Measurements from ENCODE around the gene CLDN24. TPM values are rescaled to one million over a fixed set of nuclear protein-coding genes. Genes with fewer than 3 reads are reported as not detected.

The CLDN24 gene
- total RNA-seq, 1 experiment from 2014 or later = not detected

- H3K27me3 Mint-ChIP-seq (ENCODE audit: low read depth) = no peaks in the 10 kb centered on the region
- no peak for TF ChIP-seq FOXP1 (CRISPR knock-in tag; IDR thresholded peaks at IDR 0.05; ENCODE audit: borderline replicate concordance)
- TF ChIP-seq AFF4 (CRISPR knock-in tag; IDR thresholded peaks at IDR 0.05; ENCODE audit: borderline replicate concordance) = no peak
- TF ChIP-seq SOX15 (CRISPR knock-in tag; IDR thresholded peaks at IDR 0.05) = no peak
- TF ChIP-seq ZNF532 (CRISPR knock-in tag; IDR thresholded peaks at IDR 0.05; ENCODE audit: borderline replicate concordance) = no peak
- no peak for TF ChIP-seq CREM (CRISPR knock-in tag; IDR thresholded peaks at IDR 0.05)
- TF ChIP-seq ZSCAN18 (CRISPR knock-in tag; IDR thresholded peaks at IDR 0.05) = no peak
- no peak for TF ChIP-seq CDX4 (CRISPR knock-in tag; IDR thresholded peaks at IDR 0.05; ENCODE audit: borderline replicate concordance)
- no peak for TF ChIP-seq GABPB1 (CRISPR knock-in tag; IDR thresholded peaks at IDR 0.05)
- TF ChIP-seq EMX1 (CRISPR knock-in tag; IDR thresholded peaks at IDR 0.05) = no peak
- TF ChIP-seq NR1H2 (CRISPR knock-in tag; IDR thresholded peaks at IDR 0.05) = no peak
- TF ChIP-seq FOXJ3 (CRISPR knock-in tag; IDR thresholded peaks at IDR 0.05; ENCODE audit: borderline replicate concordance) = no peak
- TF ChIP-seq ELF4 (CRISPR knock-in tag; IDR thresholded peaks at IDR 0.05; ENCODE audit: low read depth) = no peak
- no peak for TF ChIP-seq STAT6 (CRISPR knock-in tag; conservative IDR thresholded peaks at IDR 0.05; ENCODE audit: low read depth)
- TF ChIP-seq JAZF1 (CRISPR knock-in tag; IDR thresholded peaks at IDR 0.05) = no peak
- no peak for TF ChIP-seq OVOL2 (CRISPR knock-in tag; IDR thresholded peaks at IDR 0.05; ENCODE audit: borderline replicate concordance)
- no peak for TF ChIP-seq ZNF232 (CRISPR knock-in tag; IDR thresholded peaks at IDR 0.05)
- TF ChIP-seq NFE2L1 (CRISPR knock-in tag; IDR thresholded peaks at IDR 0.05) = no peak
- no peak for TF ChIP-seq ATF2 (CRISPR knock-in tag; IDR thresholded peaks at IDR 0.05; ENCODE audit: borderline replicate concordance, low read depth)
- DNase-seq (ENCODE audit: low spot score) (no peak), ATAC-seq (no peak)
- no peak overlapping the region for H3K27ac Mint-ChIP-seq
- H3K36me3 Mint-ChIP-seq = peaks cover 22% of the 10 kb centered on the region
- ChIA-PET POLR2A (no interaction called here), CTCF (no interaction called here)
- H3K9me3 Mint-ChIP-seq = peaks cover 29% of the 10 kb centered on the region
- no peak overlapping the region for H3K4me3 Mint-ChIP-seq
- no peaks in the 10 kb centered on the region for H3K4me1 Mint-ChIP-seq
Observed at GRCh38 chr4:183329244-183329643, 7.0 kb upstream of the CLDN24 start.
